Breast epithelium (tissue), 4 donors: ENCODE measurements around the gene CD209. TPM values are rescaled to one million over a fixed set of nuclear protein-coding genes. Genes with fewer than 3 reads are reported as not detected.
A peak's percentile ranks its signal among the peaks of the same experiment; 100 is the strongest.

Experiments used
- DNase-seq, 2 donors: peaks; one replicate each; pipeline ENCODE4 v3.0.0-alpha.2; 2019; ENCODE audit warnings: low spot score in 2 of 2
- H3K27ac ChIP-seq, 2 donors: fragments of 200-600 bp; sonication (generic) in 1 of 2; one replicate each; pipeline ENCODE4 v1.5.1; 2016 to 2019; ENCODE audit warnings: mild to moderate bottlenecking in 1 of 2
- H3K27me3 ChIP-seq, 2 donors: fragments of 200-600 bp; sonication (generic) in 1 of 2; one replicate each; pipeline versions ENCODE4 v1.5.1 to v1.6.0; 2017 to 2019; ENCODE audit warnings: control low read depth in 1 of 2, mild to moderate bottlenecking in 1 of 2
- H3K36me3 ChIP-seq: fragments of 200-600 bp; one replicate; pipeline ENCODE4 v1.5.1; 2019
- H3K4me1 ChIP-seq, 2 donors: fragments of 200-600 bp; sonication (generic); one replicate each; pipeline ENCODE4 v1.5.1; 2016 to 2019; ENCODE audit warnings: control low read depth in 1 of 2
- H3K4me3 ChIP-seq, 3 donors: fragments of 200-600 bp; sonication (generic); 1 replicate in 2 of 3; 2 replicates in 1 of 3; pipeline ENCODE4 v1.5.1; 2016 to 2019; ENCODE audit warnings: mild to moderate bottlenecking in 3 of 3, moderate library complexity in 2 of 3
- H3K9me3 ChIP-seq, 2 donors: fragments of 200-600 bp; sonication (generic) in 1 of 2; one replicate each; pipeline ENCODE4 v1.5.1; 2016 to 2019; ENCODE audit warnings: control low read depth in 1 of 2
- CTCF ChIP-seq, 3 donors: fragments of 450-650 bp; IDR thresholded peaks; one replicate each; pipeline ENCODE4 v1.5.1; 2016 to 2017; ENCODE audit warnings: antibody characterized with exemption in 3 of 3, mild to moderate bottlenecking in 3 of 3, moderate library complexity in 3 of 3
- POLR2A ChIP-seq: fragments of 450-650 bp; IDR thresholded peaks from one replicate; pipeline ENCODE4 v1.6.1; 2016; ENCODE audit warnings: antibody characterized with exemption, mild to moderate bottlenecking, moderate library complexity
- POLR2AphosphoS5 ChIP-seq, 3 donors: sonication (generic); formaldehyde crosslinking; IDR thresholded peaks; one replicate each; pipeline ENCODE4 v1.6.1; 2017; ENCODE audit warnings: antibody characterized with exemption in 3 of 3
- intact Hi-C: fragments of 100-400 bp; cut with DNase I; formaldehyde crosslinking; loops from one replicate; pipeline ENCODE4 v1.15.1; 2023; ENCODE audit warnings: low total_unique reads
- total RNA-seq, 3 donors: library from RNA; depleted of rRNA; stranded (reverse); fragments of >200 nt; gene quantifications; one replicate each; pipeline ENCODE4 v1.1.0, GENCODE V29; 2016

CD209 gene
- total RNA-seq, 3 donors from 2014 or later = 2.3 to 9.8 (median 2.6) TPM

GRCh38 chr19:7787141-7787540 lies 39.8 kb upstream of the CD209 start:
- H3K36me3 ChIP-seq = no peaks in the 10 kb centered on the region
- no peaks in the 10 kb centered on the region for H3K9me3 ChIP-seq
- intact Hi-C loops = no loop called here
- peak overlapping the region in 1 of 3 donors; percentile 32 for H3K4me3 ChIP-seq
- H3K27ac ChIP-seq = no peak overlapping the region
- peaks cover 5 to 45% of the 10 kb centered on the region in 2 donors for H3K27me3 ChIP-seq
- TF ChIP-seq POLR2A = no peak
- TF ChIP-seq CTCF (IDR thresholded peaks at IDR 0.05) = no peak
- no peak for TF ChIP-seq POLR2AphosphoS5 (IDR thresholded peaks at IDR 0.05)
- no peaks in the 10 kb centered on the region for H3K4me1 ChIP-seq
- DNase-seq = no peak

GRCh38 chr19:7784856-7785255 lies 37.5 kb upstream of the CD209 start:
- intact Hi-C loops = no loop called here
- no peaks in the 10 kb centered on the region for H3K36me3 ChIP-seq
- no peaks in the 10 kb centered on the region for H3K4me1 ChIP-seq
- H3K27ac ChIP-seq = no peak overlapping the region
- no peak for TF ChIP-seq POLR2A
- no peak for TF ChIP-seq CTCF (IDR thresholded peaks at IDR 0.05)
- no peak for TF ChIP-seq POLR2AphosphoS5 (IDR thresholded peaks at IDR 0.05)
- no peak for DNase-seq
- peaks cover 5 to 46% of the 10 kb centered on the region in 2 donors for H3K27me3 ChIP-seq
- H3K9me3 ChIP-seq = no peaks in the 10 kb centered on the region
- H3K4me3 ChIP-seq = no peak overlapping the region

- Histone ChIP-seq H3K4me1 (no peaks in the 10 kb centered on the region), H3K27ac (no peak overlapping the region), H3K27me3 (peaks cover 5 to 46% of the 10 kb centered on the region in 2 donors), H3K36me3 (no peaks in the 10 kb centered on the region), H3K9me3 (no peaks in the 10 kb centered on the region), H3K4me3 (no peak overlapping the region)
- intact Hi-C loops = no loop called here
- DNase-seq = no peak
- TF ChIP-seq CTCF (IDR thresholded peaks at IDR 0.05) (no peak), POLR2AphosphoS5 (IDR thresholded peaks at IDR 0.05) (no peak), POLR2A (no peak)
Observed at GRCh38 chr19:7783991-7784423, 36.7 kb upstream of the CD209 start.

GRCh38 chr19:7781157-7781556 lies 33.8 kb upstream of the CD209 start:
- no peak for DNase-seq
- Histone ChIP-seq H3K4me1 (no peaks in the 10 kb centered on the region), H3K27ac (no peak overlapping the region), H3K36me3 (no peaks in the 10 kb centered on the region), H3K9me3 (no peaks in the 10 kb centered on the region), H3K4me3 (no peak overlapping the region), H3K27me3 (peaks cover 0 to 22% of the 10 kb centered on the region in 2 donors)
- TF ChIP-seq CTCF (IDR thresholded peaks at IDR 0.05) (no peak), POLR2AphosphoS5 (IDR thresholded peaks at IDR 0.05) (no peak), POLR2A (no peak)
- intact Hi-C loops = no loop called here

GRCh38 chr19:7779631-7780486 lies 32.5 kb upstream of the CD209 start:
- intact Hi-C loops = no loop called here
- peaks cover 0 to 16% of the 10 kb centered on the region in 2 donors for H3K27me3 ChIP-seq
- TF ChIP-seq POLR2A (no peak), POLR2AphosphoS5 (IDR thresholded peaks at IDR 0.05) (no peak)
- H3K4me3 ChIP-seq = no peak overlapping the region
- no peaks in the 10 kb centered on the region for H3K4me1 ChIP-seq
- no peak overlapping the region for H3K27ac ChIP-seq
- H3K36me3 ChIP-seq = no peaks in the 10 kb centered on the region
- no peaks in the 10 kb centered on the region for H3K9me3 ChIP-seq
- DNase-seq = no peak
